Activated CD8-positive, alpha-beta memory T cell treated with anti-CD3 and anti-CD28 coated beads, Interleukin-2, amount 50 U/mL, for 48 hours (primary cell): ENCODE results near the gene PIGM.

Experiments
- DNase-seq: peaks from one replicate; pipeline ENCODE4 v3.0.0-alpha.2; 2020

The PIGM gene

GRCh38 chr1:160021376-160022074 is 10.3 kb downstream of the PIGM start:
- no peak for DNase-seq

DNA sequence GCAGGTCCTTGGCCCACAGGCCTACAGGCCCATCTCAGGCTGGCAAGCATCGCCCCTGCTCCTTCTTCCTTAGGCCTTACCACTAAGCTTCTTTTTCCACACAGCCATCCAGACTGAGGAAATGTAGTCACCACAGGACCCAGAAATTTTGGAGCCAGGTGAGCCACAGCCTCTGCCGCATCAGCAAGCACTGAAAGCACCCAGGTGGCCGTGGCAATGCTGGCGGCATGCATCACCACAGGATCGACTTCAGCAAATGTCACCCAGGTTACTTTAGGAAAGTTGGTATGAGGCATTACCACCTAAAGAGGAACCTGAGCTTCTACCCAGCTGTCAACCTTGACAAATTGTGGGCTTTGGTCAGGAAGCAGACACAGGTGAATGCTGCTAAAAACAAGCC is 11.6 kb downstream of the PIGM start:
- DNase-seq = no peak

- DNase-seq = no peak
These were observed 12.9 kb downstream of the PIGM start for GRCh38 chr1:160018900-160019299.

GRCh38 chr1:160018347-160018746 is 13.4 kb downstream of the PIGM start:
- no peak for DNase-seq

GRCh38 chr1:160017592-160017991 is 14.2 kb downstream of the PIGM start:
- no peak for DNase-seq

GRCh38 chr1:160011781-160012180 is 20.0 kb downstream of the PIGM start:
- DNase-seq = no peak

DNA sequence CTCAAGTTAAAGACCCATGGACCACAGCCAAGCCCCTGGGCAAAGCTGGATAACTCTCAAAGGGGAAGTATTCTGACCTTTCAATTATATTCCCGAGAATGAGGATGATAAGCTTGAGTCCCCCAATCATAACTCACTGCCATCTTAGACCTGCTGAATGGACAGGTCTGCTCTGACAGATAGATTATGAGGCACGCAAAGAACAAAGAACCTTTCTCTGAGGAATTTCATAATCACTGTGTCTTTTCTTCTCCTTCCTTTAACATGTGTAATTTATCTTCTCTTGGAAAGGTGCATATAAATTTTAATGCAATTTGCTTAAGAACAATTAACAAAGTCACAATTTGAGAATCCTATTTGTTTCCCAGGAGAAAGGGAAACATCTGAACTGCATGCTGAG is 22.0 kb downstream of the PIGM start:
- DNase-seq = no peak

DNA sequence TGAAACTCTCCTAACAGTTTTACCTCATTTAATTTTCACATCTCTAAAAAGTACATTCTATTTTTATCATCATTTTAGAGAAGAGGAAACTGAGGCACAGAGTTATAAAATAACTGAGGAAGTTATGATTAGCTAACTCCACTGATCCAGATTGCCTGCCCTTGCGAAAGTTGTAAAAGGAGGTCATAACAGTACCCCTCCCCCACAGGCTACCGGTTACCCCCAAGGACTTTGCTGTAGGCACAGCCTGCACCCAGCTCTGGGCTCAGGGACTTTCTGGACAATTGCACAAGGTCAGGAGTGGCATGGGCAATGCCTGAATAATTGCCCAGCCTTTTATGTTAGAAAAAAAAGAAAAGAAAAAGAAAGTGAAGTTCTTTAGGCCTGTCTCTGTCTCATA is 22.7 kb downstream of the PIGM start:
- DNase-seq = no peak

GRCh38 chr1:160007577-160008200 is 24.1 kb downstream of the PIGM start:
- no peak for DNase-seq

DNA sequence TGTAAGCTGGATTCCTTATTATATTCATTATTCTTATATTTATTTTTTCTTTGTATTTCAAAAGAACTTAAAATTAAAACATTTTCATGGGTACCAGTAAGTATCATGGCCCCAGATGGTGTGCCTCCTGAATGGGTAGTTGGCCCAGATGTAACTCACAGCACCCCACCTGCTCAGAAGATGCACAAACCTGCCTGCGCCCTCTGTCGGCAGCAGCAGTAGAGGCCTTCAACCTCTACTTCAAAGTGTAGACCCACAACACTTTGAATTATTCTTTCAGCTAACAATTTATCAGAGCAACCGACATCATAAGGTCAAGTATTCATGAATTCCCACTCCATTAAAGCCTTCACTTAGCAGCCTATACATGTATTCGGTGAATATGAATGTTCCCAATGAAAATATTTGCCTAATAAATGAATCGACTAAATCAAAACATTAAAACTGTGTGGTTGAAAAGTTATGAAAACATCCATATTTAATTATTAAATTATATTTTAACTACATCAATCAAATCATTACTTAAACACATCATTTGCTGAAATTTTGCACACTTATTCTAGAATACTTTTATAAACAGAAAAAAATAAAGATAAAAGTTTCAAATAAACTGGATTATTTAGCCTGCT is 25.4 kb downstream of the PIGM start:
- peak; percentile 84 for DNase-seq

- no peak for DNase-seq
These were observed 26.7 kb downstream of the PIGM start for GRCh38 chr1:160005070-160005469.

DNA sequence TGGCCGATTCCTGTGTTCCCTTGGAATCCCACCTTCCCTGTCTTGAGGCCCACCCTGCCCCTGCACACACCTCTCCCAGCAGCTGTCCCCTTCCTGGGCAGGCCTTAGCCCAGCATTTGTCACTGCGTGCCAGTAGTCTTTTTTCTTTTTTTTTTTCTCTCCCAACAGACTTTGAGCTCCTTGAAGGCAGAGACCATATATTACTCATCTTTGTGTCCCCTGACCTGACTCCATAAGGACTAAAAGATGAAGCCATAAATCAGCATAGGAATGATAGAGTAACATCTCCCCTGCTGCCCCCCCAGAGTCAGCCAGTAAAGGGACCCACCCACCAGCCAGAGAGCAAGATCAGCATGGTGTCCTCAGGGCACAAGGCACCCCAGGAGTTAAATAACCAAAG is 27.4 kb downstream of the PIGM start:
- no peak for DNase-seq

DNA sequence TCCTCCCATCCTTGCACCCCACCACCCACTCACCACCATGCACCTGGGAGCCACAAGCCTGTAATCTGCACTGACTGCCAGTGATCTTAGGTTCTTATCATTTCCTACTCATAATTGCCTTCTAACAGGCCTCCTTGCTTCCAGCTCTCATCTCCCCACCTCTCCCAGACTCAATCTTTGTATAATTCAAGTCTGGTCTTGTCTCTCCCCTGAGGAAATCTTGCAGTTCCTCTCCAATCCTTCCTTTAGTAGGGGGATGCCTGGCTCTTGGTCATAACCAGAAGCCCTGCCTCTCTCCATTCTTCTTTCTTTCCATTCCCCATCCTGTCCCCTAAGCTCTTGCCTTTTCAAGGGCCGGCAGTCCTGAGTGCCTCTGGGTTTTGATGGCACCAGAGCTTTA is 27.8 kb downstream of the PIGM start:
- no peak for DNase-seq

DNA sequence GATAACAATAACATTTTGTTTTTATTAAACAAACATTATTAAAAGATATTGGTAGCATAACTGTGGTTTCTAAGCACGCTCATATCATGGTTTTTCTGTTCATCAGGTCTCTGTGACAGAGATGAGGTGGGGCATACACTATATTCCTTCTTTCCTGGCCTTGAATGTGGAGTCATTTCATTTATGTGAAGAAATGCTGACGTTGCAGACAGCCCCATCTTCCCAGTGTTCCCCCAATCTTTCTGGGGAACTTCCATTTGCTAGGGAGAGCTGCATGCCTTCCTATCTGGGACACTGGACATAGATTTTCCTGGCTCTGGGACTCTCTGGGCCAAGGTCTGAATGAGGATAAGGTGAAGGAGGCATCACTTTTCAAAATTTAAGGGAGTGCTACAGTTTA is 30.4 kb downstream of the PIGM start:
- no peak for DNase-seq

DNA sequence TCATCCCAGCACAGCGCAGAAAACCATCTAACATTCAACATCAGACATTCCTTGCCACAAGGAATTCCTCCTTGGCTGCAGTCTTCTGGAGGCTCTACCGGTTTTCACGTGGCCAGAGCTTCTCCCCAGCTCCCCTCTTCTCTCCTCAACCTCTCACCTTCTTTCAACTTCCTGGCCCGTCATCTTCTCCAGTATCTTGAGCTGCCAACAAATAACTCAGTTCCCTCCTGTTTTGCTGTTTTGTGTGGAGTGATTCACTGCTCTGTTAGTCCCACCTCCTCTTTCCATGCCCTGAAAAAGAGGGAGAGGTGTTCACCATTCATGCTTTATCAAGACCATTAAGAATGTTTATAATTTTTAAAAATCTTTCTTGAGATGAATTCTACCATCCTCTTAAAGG is 32.6 kb downstream of the PIGM start:
- DNase-seq = no peak

- DNase-seq = no peak
These were observed 35.1 kb downstream of the PIGM start for GRCh38 chr1:159996653-159997052.

GRCh38 chr1:159994896-159995295 is 36.9 kb downstream of the PIGM start:
- DNase-seq = no peak

DNA sequence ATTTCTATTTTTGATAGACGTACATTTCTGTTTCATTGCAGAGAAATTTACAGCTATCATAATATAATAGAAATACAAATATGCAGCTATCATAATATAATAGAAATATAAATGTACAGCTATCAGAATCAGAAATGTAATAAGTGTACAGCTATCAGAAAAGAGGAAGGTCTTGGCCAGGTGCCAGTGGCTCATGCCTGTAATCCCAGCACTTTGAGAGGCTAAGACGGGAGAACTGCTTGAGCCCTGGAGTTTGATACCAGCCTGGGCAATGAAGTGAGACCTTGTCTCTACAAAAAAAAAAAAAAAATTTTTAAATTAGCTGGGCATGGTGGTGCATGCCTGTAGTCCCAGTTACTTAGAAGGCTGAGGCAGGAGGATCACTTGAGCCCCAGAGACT is 37.9 kb downstream of the PIGM start:
- DNase-seq = no peak

DNA sequence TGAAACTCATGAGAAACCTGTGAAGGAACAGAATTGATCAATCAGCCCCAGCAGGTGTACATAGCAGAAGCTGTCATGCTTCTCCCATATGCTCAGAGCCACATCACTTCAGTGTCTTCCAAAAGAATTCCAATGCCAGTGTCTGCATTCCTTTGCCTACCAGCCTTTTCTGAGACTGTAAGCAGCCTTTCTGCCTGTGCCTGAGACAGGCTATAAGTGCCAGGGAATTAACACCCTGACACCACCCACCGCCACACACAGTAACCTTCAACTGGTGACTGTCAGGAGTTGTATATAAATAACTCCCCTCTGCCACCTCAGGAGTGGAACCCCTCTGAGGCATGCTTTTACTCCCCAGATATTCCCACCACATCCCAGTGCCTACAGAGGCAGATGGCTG is 39.6 kb downstream of the PIGM start:
- DNase-seq = no peak

DNA sequence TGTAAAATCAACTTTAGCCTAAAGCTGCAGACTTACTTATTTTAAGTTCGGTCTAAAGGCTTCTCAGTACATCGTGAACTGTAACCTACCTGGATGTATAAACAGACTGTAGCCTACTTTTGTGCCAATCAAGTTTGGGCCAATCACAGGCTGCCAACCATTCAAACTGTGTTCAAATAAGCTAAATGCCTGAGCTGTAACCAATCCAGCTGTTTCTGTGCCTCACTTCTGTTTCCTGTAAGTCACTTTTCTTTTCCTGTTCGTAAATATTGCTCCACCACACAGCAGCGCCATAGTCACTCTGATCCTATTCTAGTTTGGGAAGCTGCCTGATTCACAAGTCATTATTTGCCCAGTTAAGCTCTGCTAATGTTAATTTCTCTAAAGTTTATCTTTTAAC is 40.3 kb downstream of the PIGM start:
- DNase-seq = no peak

GRCh38 chr1:159990005-159990404 is 41.8 kb downstream of the PIGM start:
- no peak for DNase-seq

- no peak for DNase-seq
These were observed 42.2 kb downstream of the PIGM start for GRCh38 chr1:159989581-159989980.

DNA sequence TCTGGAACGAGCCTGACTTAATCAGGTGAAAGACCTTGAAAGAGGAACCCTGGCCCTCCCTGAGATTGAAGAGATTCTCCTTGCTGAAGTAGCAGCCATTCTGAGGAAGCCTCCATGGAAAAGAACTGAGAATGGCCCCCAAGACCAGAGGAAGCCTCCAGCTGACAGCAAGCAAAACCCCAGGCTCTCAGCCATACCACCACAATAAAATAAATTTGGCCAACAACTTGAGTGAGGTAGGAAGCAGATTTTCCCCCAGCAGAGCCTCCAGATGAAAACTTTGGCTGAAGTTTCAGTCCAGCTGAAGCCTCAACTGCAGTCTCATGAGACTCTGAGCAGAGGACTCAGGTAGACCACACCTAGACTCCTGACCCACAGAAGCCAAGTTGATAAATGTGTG is 43.8 kb downstream of the PIGM start:
- no peak for DNase-seq

DNA sequence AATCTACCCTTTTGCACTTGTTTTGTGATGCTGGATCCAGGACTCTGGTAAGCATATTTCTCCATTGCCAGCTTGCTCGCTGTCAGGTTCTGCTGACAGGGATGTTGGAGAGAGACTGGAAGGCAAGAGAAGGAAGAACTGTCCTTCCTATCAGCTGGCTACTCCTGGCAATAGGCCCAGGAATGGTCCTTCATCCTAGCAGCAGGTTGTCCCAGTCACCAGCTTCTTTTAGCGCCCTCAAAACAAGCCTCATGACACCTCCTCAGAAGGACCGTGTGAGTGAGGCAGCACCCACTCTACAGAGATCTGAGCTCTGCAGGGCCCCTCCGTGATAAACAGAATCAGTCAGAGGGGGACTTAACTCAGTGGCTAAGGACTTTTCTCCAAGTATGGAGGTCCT is 44.6 kb downstream of the PIGM start:
- no peak for DNase-seq

DNA sequence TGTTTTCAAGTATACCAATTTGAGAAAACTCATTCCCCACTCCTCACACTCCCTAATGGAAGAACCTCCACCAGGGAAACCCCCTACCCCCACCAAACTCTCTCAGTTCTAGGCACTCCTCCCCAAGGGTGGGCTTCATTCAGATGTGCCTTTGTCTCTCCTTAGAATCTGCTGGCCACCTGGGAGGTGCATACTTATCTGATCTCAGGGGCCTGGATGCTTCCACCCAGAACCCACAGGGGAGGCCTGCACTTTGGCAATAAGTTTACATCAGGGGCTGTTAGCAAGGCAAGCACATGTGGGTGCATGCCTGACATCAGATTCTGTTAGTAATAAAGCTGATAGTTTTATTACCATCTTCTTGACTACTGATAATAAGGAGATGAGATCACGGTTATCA is 45.3 kb downstream of the PIGM start:
- DNase-seq = no peak
